ENCODE measurements around the gene SLC35A3.

- no peak for TF ChIP-seq CTCF (optimal IDR thresholded peaks at IDR 0.05 in 1 of 3, IDR thresholded peaks at IDR 0.05 in 1 of 3, conservative IDR thresholded peaks at IDR 0.05 in 1 of 3; ENCODE audit: extremely low read depth in 1 of 3, insufficient read depth in 2 of 3, low read length in 3 of 3)
- TF ChIP-seq EZH2 (IDR thresholded peaks at IDR 0.05; ENCODE audit: low read length) = no peak
Measured at GRCh38 chr1:100019220-100019619, 49.4 kb downstream of the SLC35A3 start.

Measured in keratinocyte (primary cell).